IMR-90 (cell line): ENCODE measurements around the gene BCAS3. TPM values are rescaled to one million over a fixed set of nuclear protein-coding genes. Genes with fewer than 3 reads are reported as not detected.
A peak's percentile ranks its signal among the peaks of the same experiment; 100 is the strongest.

Experiments
- ATAC-seq: fragments of 200-7000 bp; cut with Tn5 transposase; 2 replicates; pipeline ENCODE4 v1.9.1; 2020; ENCODE audit warnings: low read depth, mild to moderate bottlenecking, moderate library complexity
- BruUV-seq: library from RNA; stranded (reverse); fragments of 400-500 nt; replicated peaks from 2 replicates; lab custom pipeline; 2021; lab: Mats Ljungman, UMichigan
- CTCF ChIA-PET: fragments of 300-600 bp; formaldehyde crosslinking; extraction: SDS; loops from one replicate; lab custom pipeline; 2021; ENCODE audit warnings: antibody characterized with exemption; lab: Yijun Ruan, JAX
- POLR2A ChIA-PET: fragments of 300-600 bp; sonication (Branson Sonifier 250); formaldehyde crosslinking; loops from one replicate; lab custom pipeline; 2022; ENCODE audit warnings: antibody characterized with exemption; ENCODE audit not compliant: unreplicated experiment; lab: Charles Lee
- DNase-seq: peaks from one replicate; pipeline ENCODE4 v3.0.0; 2013
- H2AFZ ChIP-seq: replicated peaks from 2 replicates; pipeline ENCODE3; 2013; ENCODE audit warnings: low read length, mild to moderate bottlenecking; ENCODE audit not compliant: poor library complexity
- H2AK5ac ChIP-seq: 2 replicates; pipeline ENCODE4 v1.6.1; 2013; ENCODE audit warnings: low read depth, low read length, inconsistent platforms
- H2AK9ac ChIP-seq: replicated peaks from 2 replicates; pipeline ENCODE3; 2013; ENCODE audit warnings: mild to moderate bottlenecking, low read depth, low read length, moderate library complexity; ENCODE audit not compliant: poor library complexity
- H2BK120ac ChIP-seq: 2 replicates; pipeline ENCODE4 v1.6.1; 2013; ENCODE audit warnings: low read depth, low read length, inconsistent platforms
- H2BK15ac ChIP-seq: 3 replicates; pipeline ENCODE4 v1.6.1; 2013; ENCODE audit warnings: low read depth, low read length, inconsistent platforms
- H2BK20ac ChIP-seq: 2 replicates; pipeline ENCODE4 v1.6.1; 2013; ENCODE audit warnings: low read depth, mild to moderate bottlenecking, inconsistent platforms, low read length, moderate library complexity
- H2BK5ac ChIP-seq: 2 replicates; pipeline ENCODE4 v1.6.1; 2013; ENCODE audit warnings: mild to moderate bottlenecking, low read depth, low read length, inconsistent platforms; ENCODE audit not compliant: poor library complexity, severe bottlenecking
- H3K14ac ChIP-seq: replicated peaks from 2 replicates; pipeline ENCODE4 v1.6.1; 2013; ENCODE audit warnings: low read depth, low read length, inconsistent platforms
- H3K18ac ChIP-seq: 2 replicates; pipeline ENCODE4 v1.6.1; 2013; ENCODE audit warnings: low read depth, low read length, control low read depth
- H3K23ac ChIP-seq: 2 replicates; pipeline ENCODE4 v1.6.1; 2013; ENCODE audit warnings: low read depth, low read length, inconsistent platforms
- H3K27ac ChIP-seq: 2 replicates; pipeline ENCODE4 v1.5.1; 2013; ENCODE audit warnings: mild to moderate bottlenecking, control low read depth, low read length; ENCODE audit not compliant: insufficient read depth
- H3K27me3 ChIP-seq: 2 replicates; pipeline ENCODE4 v1.6.1; 2013; ENCODE audit warnings: low read length; ENCODE audit not compliant: control insufficient read depth, insufficient read depth
- H3K36me3 ChIP-seq: 2 replicates; pipeline ENCODE4 v1.6.1; 2013; ENCODE audit warnings: low read length, mixed read lengths; ENCODE audit not compliant: control insufficient read depth, insufficient read depth
- H3K4ac ChIP-seq: 2 replicates; pipeline ENCODE4 v1.6.1; 2013; ENCODE audit warnings: low read depth, low read length, inconsistent platforms
- H3K4me1 ChIP-seq: 2 replicates; pipeline ENCODE4 v1.6.1; 2013; ENCODE audit warnings: low read length, mixed read lengths; ENCODE audit not compliant: control insufficient read depth, insufficient read depth
- H3K4me2 ChIP-seq: 2 replicates; pipeline ENCODE4 v1.6.1; 2013; ENCODE audit warnings: low read depth, mild to moderate bottlenecking, control low read depth, low read length, moderate library complexity
- H3K4me3 ChIP-seq: 2 replicates; pipeline ENCODE4 v1.5.1; 2013; ENCODE audit warnings: low read depth, mild to moderate bottlenecking, control low read depth, low read length, moderate library complexity; ENCODE audit not compliant: insufficient read depth
- H3K56ac ChIP-seq: 2 replicates; pipeline ENCODE4 v1.6.1; 2013; ENCODE audit warnings: low read length, inconsistent platforms; ENCODE audit not compliant: insufficient read depth; ENCODE audit errors: extremely low read depth
- H3K79me1 ChIP-seq, 2 experiments: 2 replicates each; pipeline ENCODE4 v1.6.1; 2013; ENCODE audit warnings: low read length in 2 of 2, inconsistent platforms in 1 of 2, low read depth in 1 of 2
- H3K9ac ChIP-seq: 2 replicates; pipeline ENCODE4 v1.6.1; 2013; ENCODE audit warnings: low read depth, low read length, control low read depth
- H3K9me1 ChIP-seq: 2 replicates; pipeline ENCODE4 v1.6.1; 2013; ENCODE audit warnings: low read length, inconsistent platforms; ENCODE audit not compliant: insufficient read depth
- H3K9me3 ChIP-seq: 2 replicates; pipeline ENCODE4 v1.6.1; 2013; ENCODE audit warnings: low read length; ENCODE audit not compliant: control insufficient read depth, insufficient read depth
- H4K20me1 ChIP-seq: 2 replicates; pipeline ENCODE4 v1.6.1; 2013; ENCODE audit warnings: low read length, inconsistent platforms; ENCODE audit not compliant: insufficient read depth
- H4K5ac ChIP-seq: 2 replicates; pipeline ENCODE4 v1.6.1; 2013; ENCODE audit warnings: mild to moderate bottlenecking, low read depth, low read length, control low read depth
- H4K8ac ChIP-seq, 2 experiments: 2 replicates each; pipeline ENCODE4 v1.6.1; 2013; ENCODE audit warnings: low read depth in 2 of 2, low read length in 2 of 2, control low read depth in 1 of 2, inconsistent platforms in 1 of 2
- H4K91ac ChIP-seq: 2 replicates; pipeline ENCODE4 v1.6.1; 2013; ENCODE audit warnings: low read depth, low read length, inconsistent platforms; ENCODE audit not compliant: insufficient read depth
- BHLHE40 ChIP-seq: fragments of 150-350 bp; IDR thresholded peaks from 2 replicates; pipeline ENCODE4 v1.6.1; 2016; ENCODE audit warnings: mild to moderate bottlenecking, low read depth, low read length
- CEBPB ChIP-seq: IDR thresholded peaks from 2 replicates; pipeline ENCODE4 v1.6.1; 2012; ENCODE audit warnings: low read depth, low read length, improper control_type of control experiment
- CHD1 ChIP-seq: IDR thresholded peaks from 2 replicates; pipeline ENCODE4 v1.6.1; 2012; ENCODE audit warnings: low read depth, low read length, improper control_type of control experiment
- FOS ChIP-seq: fragments of 150-350 bp; IDR thresholded peaks from 2 replicates; pipeline ENCODE4 v1.6.1; 2016; ENCODE audit warnings: low read depth, low read length
- MAFK ChIP-seq: IDR thresholded peaks from 2 replicates; pipeline ENCODE4 v1.6.1; 2012; ENCODE audit warnings: low read depth, low read length, improper control_type of control experiment
- MAZ ChIP-seq: IDR thresholded peaks from 2 replicates; pipeline ENCODE4 v1.6.1; 2012; ENCODE audit warnings: low read depth, mild to moderate bottlenecking, low read length, improper control_type of control experiment, moderate library complexity, borderline replicate concordance
- MXI1 ChIP-seq: IDR thresholded peaks from 2 replicates; pipeline ENCODE4 v1.6.1; 2012; ENCODE audit warnings: low read depth, mild to moderate bottlenecking, low read length, moderate library complexity, borderline replicate concordance
- NFE2L2 ChIP-seq: fragments of 150-350 bp; IDR thresholded peaks from 2 replicates; pipeline ENCODE4 v1.6.1; 2016; ENCODE audit warnings: low read depth, mild to moderate bottlenecking, low read length
- POLR2A ChIP-seq: IDR thresholded peaks from 2 replicates; pipeline ENCODE4 v1.6.1; 2012; ENCODE audit warnings: mild to moderate bottlenecking, low read depth, low read length
- RAD21 ChIP-seq: IDR thresholded peaks from 2 replicates; pipeline ENCODE4 v1.6.1; 2012; ENCODE audit warnings: low read length, improper control_type of control experiment
- RCOR1 ChIP-seq: IDR thresholded peaks from 2 replicates; pipeline ENCODE4 v1.6.1; 2012; ENCODE audit warnings: mild to moderate bottlenecking, low read length, improper control_type of control experiment; ENCODE audit not compliant: insufficient replicate concordance
- RFX5 ChIP-seq: IDR thresholded peaks from 2 replicates; pipeline ENCODE4 v1.8.0; 2012; ENCODE audit warnings: low read depth, mild to moderate bottlenecking, low read length, moderate library complexity
- SMC3 ChIP-seq: fragments of 150-350 bp; IDR thresholded peaks from 2 replicates; pipeline ENCODE4 v1.6.1; 2016; ENCODE audit warnings: low read depth, mild to moderate bottlenecking, antibody characterized with exemption, low read length, moderate library complexity
- WGBS, 2 experiments: methylation state at CpG; one replicate each; pipeline versions ENCODE4 v1.1.5 to v1.1.7; 2013; ENCODE audit warnings: missing lambda C conversion rate in 2 of 2; ENCODE audit not compliant: insufficient read length in 1 of 2; ENCODE audit errors: extremely low coverage in 2 of 2; 5-methylcytosine and 5-hydroxymethylcytosine counted together
- dilution Hi-C: fragments of 300-500 bp; cut with HindIII; formaldehyde crosslinking; loops from one replicate; pipeline ENCODE4 v1.14.3; 2018; ENCODE audit warnings: low sequenced_read_pairs; ENCODE audit not compliant: unreplicated experiment
- in situ Hi-C: fragments of 300-500 bp; cut with MboI; formaldehyde crosslinking; loops from 3 replicates; pipeline ENCODE4 v1.14.3; 2019; ENCODE audit warnings: low sequenced_read_pairs, inconsistent platforms, mixed read lengths
- intact Hi-C: fragments of 100-400 bp; cut with micrococcal nuclease; formaldehyde crosslinking; loops from 2 replicates; pipeline ENCODE4 v1.10.0; 2022
- polyA plus RNA-seq, 3 experiments: library from polyadenylated mRNA; depleted of rRNA; stranded (reverse); fragments of >200 nt; gene quantifications; 2 replicates each; pipeline ENCODE4 v1.2.3, GENCODE V29; 2012; ENCODE audit warnings: low replicate concordance in 1 of 3
- total RNA-seq: library from RNA; depleted of rRNA; stranded (reverse); fragments of >200 nt; gene quantifications from 2 replicates; pipeline ENCODE4 v1.2.3, GENCODE V29; 2012
- TF ChIP-seq, protein P1 (sequence below): fragments of 150-350 bp; IDR thresholded peaks from 2 replicates; pipeline ENCODE4 v1.6.1; 2017; ENCODE audit warnings: mild to moderate bottlenecking, antibody characterized with exemption, low read length, low read depth
- TF ChIP-seq, protein P2 (sequence below): conservative IDR thresholded peaks from 2 replicates; pipeline ENCODE4 v1.5.1; 2012; ENCODE audit warnings: mild to moderate bottlenecking, low read depth, low read length, improper control_type of control experiment
- TF ChIP-seq, protein P3 (sequence below): fragments of 150-350 bp; IDR thresholded peaks from 2 replicates; pipeline ENCODE4 v1.6.1; 2016; ENCODE audit warnings: low read depth, mild to moderate bottlenecking, low read length, moderate library complexity, borderline replicate concordance

The BCAS3 gene
- total and polyA plus RNA-seq, 2 of the 4 experiments (the other 2 are of a cell fraction): 6.3 to 27.1 TPM

DNA sequence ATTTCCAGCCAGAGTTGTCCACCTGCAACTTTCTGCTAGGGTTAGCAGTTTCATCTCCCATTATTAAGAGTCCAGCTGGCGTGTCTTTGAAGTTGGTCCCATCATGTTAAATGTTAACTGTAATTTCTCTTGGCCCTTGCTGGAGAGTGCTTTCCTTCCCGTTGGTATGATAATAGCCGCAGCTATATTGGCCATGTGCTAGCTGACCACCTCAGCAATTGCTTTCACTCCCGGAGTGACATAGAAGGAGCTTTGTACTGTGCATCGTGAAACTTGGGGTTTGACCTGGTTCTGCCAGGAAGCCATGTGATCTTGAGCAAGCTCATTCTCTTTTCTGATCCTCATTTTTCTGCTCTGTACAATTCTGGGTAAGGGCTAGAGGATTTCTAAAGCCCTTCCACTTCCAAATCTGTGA, 641.0 kb downstream of the BCAS3 start:
- no peak for ATAC-seq
- intact Hi-C loops: no loop called here
- DNase-seq: no peak
- H3K4me3 ChIP-seq: no peak overlapping the region
- no peak overlapping the region for H3K18ac ChIP-seq
- H2BK20ac ChIP-seq: no peak overlapping the region
- H3K4me2 ChIP-seq: no peak overlapping the region
- peaks cover 0 to 6% of the 10 kb centered on the region in 2 experiments; a peak in 1 of 4 replicates for H3K79me1 ChIP-seq
- WGBS, 2 experiments: no CpG with 5 or more reads among the region's 5 CpGs
- H4K91ac ChIP-seq: 0 out of 2 replicates have a peak overlapping the region, but pooled peaks have one; percentile 34
- no peaks in the 10 kb centered on the region for H3K36me3 ChIP-seq
- TF ChIP-seq, protein P1, sequence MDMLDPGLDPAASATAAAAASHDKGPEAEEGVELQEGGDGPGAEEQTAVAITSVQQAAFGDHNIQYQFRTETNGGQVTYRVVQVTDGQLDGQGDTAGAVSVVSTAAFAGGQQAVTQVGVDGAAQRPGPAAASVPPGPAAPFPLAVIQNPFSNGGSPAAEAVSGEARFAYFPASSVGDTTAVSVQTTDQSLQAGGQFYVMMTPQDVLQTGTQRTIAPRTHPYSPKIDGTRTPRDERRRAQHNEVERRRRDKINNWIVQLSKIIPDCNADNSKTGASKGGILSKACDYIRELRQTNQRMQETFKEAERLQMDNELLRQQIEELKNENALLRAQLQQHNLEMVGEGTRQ: no peak
- TF ChIP-seq FOS (no peak), CHD1 (no peak), RAD21 (no peak), NFE2L2 (no peak), RFX5 (no peak), MXI1 (no peak), SMC3 (no peak), RCOR1 (no peak), MAZ (no peak), CEBPB (no peak), BHLHE40 (no peak), POLR2A (no peak), MAFK (no peak)
- TF ChIP-seq, protein P2, sequence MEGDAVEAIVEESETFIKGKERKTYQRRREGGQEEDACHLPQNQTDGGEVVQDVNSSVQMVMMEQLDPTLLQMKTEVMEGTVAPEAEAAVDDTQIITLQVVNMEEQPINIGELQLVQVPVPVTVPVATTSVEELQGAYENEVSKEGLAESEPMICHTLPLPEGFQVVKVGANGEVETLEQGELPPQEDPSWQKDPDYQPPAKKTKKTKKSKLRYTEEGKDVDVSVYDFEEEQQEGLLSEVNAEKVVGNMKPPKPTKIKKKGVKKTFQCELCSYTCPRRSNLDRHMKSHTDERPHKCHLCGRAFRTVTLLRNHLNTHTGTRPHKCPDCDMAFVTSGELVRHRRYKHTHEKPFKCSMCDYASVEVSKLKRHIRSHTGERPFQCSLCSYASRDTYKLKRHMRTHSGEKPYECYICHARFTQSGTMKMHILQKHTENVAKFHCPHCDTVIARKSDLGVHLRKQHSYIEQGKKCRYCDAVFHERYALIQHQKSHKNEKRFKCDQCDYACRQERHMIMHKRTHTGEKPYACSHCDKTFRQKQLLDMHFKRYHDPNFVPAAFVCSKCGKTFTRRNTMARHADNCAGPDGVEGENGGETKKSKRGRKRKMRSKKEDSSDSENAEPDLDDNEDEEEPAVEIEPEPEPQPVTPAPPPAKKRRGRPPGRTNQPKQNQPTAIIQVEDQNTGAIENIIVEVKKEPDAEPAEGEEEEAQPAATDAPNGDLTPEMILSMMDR: no peak
- TF ChIP-seq, protein P3, sequence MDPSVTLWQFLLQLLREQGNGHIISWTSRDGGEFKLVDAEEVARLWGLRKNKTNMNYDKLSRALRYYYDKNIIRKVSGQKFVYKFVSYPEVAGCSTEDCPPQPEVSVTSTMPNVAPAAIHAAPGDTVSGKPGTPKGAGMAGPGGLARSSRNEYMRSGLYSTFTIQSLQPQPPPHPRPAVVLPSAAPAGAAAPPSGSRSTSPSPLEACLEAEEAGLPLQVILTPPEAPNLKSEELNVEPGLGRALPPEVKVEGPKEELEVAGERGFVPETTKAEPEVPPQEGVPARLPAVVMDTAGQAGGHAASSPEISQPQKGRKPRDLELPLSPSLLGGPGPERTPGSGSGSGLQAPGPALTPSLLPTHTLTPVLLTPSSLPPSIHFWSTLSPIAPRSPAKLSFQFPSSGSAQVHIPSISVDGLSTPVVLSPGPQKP: no peak
- peak overlapping the region in 1 of 2 experiments; percentile 20; a peak in 1 of 4 replicates for H4K8ac ChIP-seq
- in situ Hi-C loops: no loop called here
- peak overlapping the region; percentile 20 for H2AK9ac ChIP-seq
- H3K23ac ChIP-seq: no peak overlapping the region
- H3K9me3 ChIP-seq: no peaks in the 10 kb centered on the region
- ChIA-PET POLR2A (no interaction called here), CTCF (interaction anchor here (0.7 kb wide), 1 partner anchor 18 kb away, joined by 3 read pairs; no protein-coding TSS in a partner anchor)
- dilution Hi-C loops: no loop called here
- BruUV-seq: no TSS peak
- no peak overlapping the region for H2BK15ac ChIP-seq
- H3K27me3 ChIP-seq: no peaks in the 10 kb centered on the region
- H4K20me1 ChIP-seq: no peaks in the 10 kb centered on the region
- no peak overlapping the region for H4K5ac ChIP-seq
- no peak overlapping the region for H2BK5ac ChIP-seq
- no peak overlapping the region for H3K9ac ChIP-seq
- H3K9me1 ChIP-seq: peaks cover 9% of the 10 kb centered on the region; the same call in 1 of the 2 replicates
- peak overlapping the region; percentile 3 for H2AK5ac ChIP-seq
- H3K27ac ChIP-seq: no peak overlapping the region
- peak overlapping the region; percentile 37 for H3K4ac ChIP-seq
- H3K56ac ChIP-seq: no peak overlapping the region
- peak overlapping the region; percentile 34 for H2AFZ ChIP-seq
- no peak overlapping the region for H3K14ac ChIP-seq
- H3K4me1 ChIP-seq: peaks cover 14% of the 10 kb centered on the region
- no peak overlapping the region for H2BK120ac ChIP-seq
